ENCODE measurements around the gene COL18A1. TPM values are rescaled to one million over a fixed set of nuclear protein-coding genes. Genes with fewer than 3 reads are reported as not detected.

Gene COL18A1
- total RNA-seq, 1 experiment from 2014 or later = 3.4 TPM

DNA sequence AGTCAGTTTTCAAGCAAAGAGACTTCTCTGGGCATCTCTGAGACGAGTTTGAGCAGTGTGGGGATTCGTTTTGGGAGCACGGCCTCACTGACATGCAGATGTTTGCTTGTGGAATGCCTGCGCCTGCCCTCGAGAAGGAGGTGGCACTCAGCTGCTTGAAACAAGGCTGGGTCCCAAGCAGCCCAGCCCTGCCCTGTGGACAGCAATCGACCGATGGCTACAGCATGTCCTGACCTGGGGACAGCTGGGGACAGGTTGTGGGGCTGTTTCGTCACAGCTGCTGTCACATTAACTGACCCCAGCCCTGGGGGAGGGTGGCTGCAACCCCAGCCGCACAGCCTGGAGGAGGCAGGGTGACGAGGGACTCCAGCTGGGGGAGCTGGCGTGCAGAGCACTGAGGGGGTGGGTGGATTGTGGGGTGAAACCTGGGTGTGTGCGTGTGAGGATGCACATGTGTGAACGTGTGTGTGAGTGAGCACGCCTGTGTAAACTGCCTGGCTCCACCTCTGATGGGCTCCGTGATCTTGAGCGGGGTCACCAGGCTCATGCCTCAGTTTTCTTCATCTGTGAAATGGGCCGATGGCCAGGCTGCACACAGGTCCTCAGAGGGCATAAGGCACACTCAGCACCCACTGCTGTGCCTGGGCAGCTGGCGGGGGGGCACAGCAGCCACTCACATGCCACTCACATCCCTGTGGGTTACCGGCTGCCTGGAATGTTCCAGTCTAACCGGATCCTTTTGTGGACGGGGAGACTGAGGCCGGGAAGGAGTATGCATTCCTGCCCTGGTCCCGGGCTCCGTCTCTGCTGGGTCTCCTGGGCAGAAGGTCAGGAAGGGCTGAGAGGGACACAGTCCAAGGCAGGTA is 49.3 kb downstream of the COL18A1 start:
- POLR2A ChIA-PET = no interaction called here
- BruUV-seq (replicated peaks) = no TSS peak
- Mint-ChIP-seq H3K9me3 (ENCODE audit: unreplicated experiment) (no peaks in the 10 kb centered on the region), H3K4me3 (ENCODE audit: unreplicated experiment) (no peak overlapping the region), H3K27ac (ENCODE audit: low read depth, unreplicated experiment) (no peak overlapping the region), H3K4me1 (ENCODE audit: insufficient read depth, unreplicated experiment) (no peaks in the 10 kb centered on the region), H3K36me3 (ENCODE audit: insufficient read depth, unreplicated experiment) (peaks cover 5% of the 10 kb centered on the region), H3K27me3 (ENCODE audit: insufficient read depth, unreplicated experiment) (no peaks in the 10 kb centered on the region)
- no peak for DNase-seq (ENCODE audit: unreplicated experiment)
- TF ChIP-seq, protein P1, sequence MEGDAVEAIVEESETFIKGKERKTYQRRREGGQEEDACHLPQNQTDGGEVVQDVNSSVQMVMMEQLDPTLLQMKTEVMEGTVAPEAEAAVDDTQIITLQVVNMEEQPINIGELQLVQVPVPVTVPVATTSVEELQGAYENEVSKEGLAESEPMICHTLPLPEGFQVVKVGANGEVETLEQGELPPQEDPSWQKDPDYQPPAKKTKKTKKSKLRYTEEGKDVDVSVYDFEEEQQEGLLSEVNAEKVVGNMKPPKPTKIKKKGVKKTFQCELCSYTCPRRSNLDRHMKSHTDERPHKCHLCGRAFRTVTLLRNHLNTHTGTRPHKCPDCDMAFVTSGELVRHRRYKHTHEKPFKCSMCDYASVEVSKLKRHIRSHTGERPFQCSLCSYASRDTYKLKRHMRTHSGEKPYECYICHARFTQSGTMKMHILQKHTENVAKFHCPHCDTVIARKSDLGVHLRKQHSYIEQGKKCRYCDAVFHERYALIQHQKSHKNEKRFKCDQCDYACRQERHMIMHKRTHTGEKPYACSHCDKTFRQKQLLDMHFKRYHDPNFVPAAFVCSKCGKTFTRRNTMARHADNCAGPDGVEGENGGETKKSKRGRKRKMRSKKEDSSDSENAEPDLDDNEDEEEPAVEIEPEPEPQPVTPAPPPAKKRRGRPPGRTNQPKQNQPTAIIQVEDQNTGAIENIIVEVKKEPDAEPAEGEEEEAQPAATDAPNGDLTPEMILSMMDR (IDR thresholded peaks at IDR 0.05; ENCODE audit: unreplicated experiment) = no peak
- intact Hi-C loops (cut with micrococcal nuclease) = no loop called here
- CTCF ChIA-PET = no interaction called here

- TF ChIP-seq, protein P1 (IDR thresholded peaks at IDR 0.05; ENCODE audit: unreplicated experiment) = no peak
- peak; percentile 50 for DNase-seq (ENCODE audit: unreplicated experiment)
- Mint-ChIP-seq H3K4me1 (ENCODE audit: insufficient read depth, unreplicated experiment) (no peaks in the 10 kb centered on the region), H3K9me3 (ENCODE audit: unreplicated experiment) (no peaks in the 10 kb centered on the region), H3K36me3 (ENCODE audit: insufficient read depth, unreplicated experiment) (peaks cover 5% of the 10 kb centered on the region), H3K27me3 (ENCODE audit: insufficient read depth, unreplicated experiment) (no peaks in the 10 kb centered on the region), H3K27ac (ENCODE audit: low read depth, unreplicated experiment) (no peak overlapping the region), H3K4me3 (ENCODE audit: unreplicated experiment) (peak overlapping the region; percentile 23)
- intact Hi-C loops (cut with micrococcal nuclease) = no loop called here
- POLR2A ChIA-PET = no interaction called here
- no TSS peak for BruUV-seq (replicated peaks)
- CTCF ChIA-PET = no interaction called here
Observed at GRCh38 chr21:45454926-45455673, 50.1 kb downstream of the COL18A1 start.

DNA sequence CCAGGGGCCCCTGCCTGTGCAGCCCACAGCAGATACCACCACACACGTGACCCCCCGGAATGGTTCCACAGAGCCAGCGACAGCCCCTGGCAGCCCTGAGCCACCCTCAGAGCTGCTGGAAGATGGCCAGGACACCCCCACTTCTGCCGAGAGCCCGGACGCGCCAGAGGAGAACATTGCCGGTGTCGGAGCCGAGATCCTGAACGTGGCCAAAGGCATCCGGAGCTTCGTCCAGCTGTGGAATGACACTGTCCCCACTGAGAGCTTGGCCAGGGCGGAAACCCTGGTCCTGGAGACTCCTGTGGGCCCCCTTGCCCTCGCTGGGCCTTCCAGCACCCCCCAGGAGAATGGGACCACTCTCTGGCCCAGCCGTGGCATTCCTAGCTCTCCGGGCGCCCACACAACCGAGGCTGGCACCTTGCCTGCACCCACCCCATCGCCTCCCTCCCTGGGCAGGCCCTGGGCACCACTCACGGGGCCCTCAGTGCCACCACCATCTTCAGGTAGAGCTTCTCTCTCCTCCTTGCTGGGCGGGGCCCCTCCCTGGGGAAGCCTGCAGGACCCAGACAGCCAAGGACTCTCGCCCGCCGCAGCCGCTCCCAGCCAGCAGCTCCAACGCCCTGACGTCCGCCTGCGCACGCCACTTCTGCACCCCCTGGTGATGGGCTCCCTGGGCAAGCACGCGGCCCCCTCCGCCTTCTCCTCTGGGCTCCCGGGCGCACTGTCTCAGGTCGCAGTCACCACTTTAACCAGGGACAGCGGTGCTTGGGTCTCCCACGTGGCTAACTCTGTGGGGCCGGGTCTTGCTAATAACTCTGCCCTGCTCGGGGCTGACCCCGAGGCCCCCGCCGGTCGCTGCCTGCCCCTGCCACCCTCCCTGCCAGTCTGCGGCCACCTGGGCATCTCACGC is 51.0 kb downstream of the COL18A1 start:
- peak overlapping the region; percentile 23 for H3K4me3 Mint-ChIP-seq (ENCODE audit: unreplicated experiment)
- H3K27ac Mint-ChIP-seq (ENCODE audit: low read depth, unreplicated experiment) = no peak overlapping the region
- no peaks in the 10 kb centered on the region for H3K27me3 Mint-ChIP-seq (ENCODE audit: insufficient read depth, unreplicated experiment)
- ChIA-PET CTCF (no interaction called here), POLR2A (no interaction called here)
- H3K9me3 Mint-ChIP-seq (ENCODE audit: unreplicated experiment) = no peaks in the 10 kb centered on the region
- TF ChIP-seq, protein P1 (IDR thresholded peaks at IDR 0.05; ENCODE audit: unreplicated experiment) = no peak
- H3K4me1 Mint-ChIP-seq (ENCODE audit: insufficient read depth, unreplicated experiment) = no peaks in the 10 kb centered on the region
- no TSS peak for BruUV-seq (replicated peaks)
- intact Hi-C loops (cut with micrococcal nuclease) = no loop called here
- H3K36me3 Mint-ChIP-seq (ENCODE audit: insufficient read depth, unreplicated experiment) = peaks cover 4% of the 10 kb centered on the region
- no peak for DNase-seq (ENCODE audit: unreplicated experiment)

Data from MCF 10A (cell line).